Stimulated activated CD4-positive, alpha-beta T cell treated with anti-CD3 and anti-CD28 coated beads, Interleukin-1b, Interleukin-23, amount 100 ng/mL, for 48 hours (primary cell): Measurements from ENCODE around the gene ZMYND12.

Experiments
- DNase-seq: peaks from one replicate; pipeline ENCODE4 v3.0.0-alpha.2; 2020

The ZMYND12 gene

GRCh38 chr1:42385283-42385682, 70.5 kb downstream of the ZMYND12 start:
- no peak for DNase-seq

- DNase-seq, result no peak
Measured at GRCh38 chr1:42381280-42381673, 74.5 kb downstream of the ZMYND12 start.

DNA sequence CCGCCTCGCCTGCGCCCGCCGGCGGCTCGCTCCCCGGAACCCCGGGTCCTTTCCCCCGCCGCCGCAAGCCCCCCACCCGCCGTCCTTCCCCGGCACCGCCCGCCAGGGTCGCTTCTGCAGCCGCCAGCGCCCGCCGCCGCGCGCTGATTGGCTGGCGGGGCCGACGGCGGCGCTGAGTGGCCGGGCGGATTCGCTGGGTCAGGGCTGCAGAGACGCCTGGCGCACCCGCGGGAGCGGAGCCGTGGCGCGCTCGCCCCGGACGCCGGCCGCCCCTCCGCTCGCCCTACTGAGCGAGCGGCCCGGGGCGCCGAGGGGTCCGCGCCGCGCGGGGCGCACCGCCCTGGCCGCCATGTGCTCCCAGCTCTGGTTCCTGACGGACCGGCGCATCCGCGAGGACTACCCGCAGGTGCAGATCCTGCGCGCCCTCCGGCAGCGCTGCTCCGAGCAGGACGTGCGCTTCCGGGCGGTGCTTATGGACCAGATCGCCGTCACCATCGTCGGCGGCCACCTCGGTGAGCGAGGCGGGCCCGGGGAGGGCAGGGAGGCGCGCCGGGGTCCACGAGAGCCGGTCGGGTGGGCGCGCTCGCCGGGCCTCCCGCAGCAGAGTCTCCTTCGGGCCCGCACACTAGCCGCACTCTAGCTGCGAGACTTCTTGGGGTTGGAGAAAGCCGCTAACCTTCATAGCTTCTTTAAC, 75.1 kb downstream of the ZMYND12 start, which contains the start of gene RIMKLA:
TSS of gene RIMKLA (plus strand) at position 207 of the 694 bp plus-strand sequence. CDS start at position 350, 143 bp downstream.
- DNase-seq, result peak; percentile 39
